Activated CD4-positive, alpha-beta T cell treated with anti-CD3 and anti-CD28 coated beads, Interleukin-2, amount 50 U/mL, for 24 hours (primary cell): Measurements from ENCODE around the gene ZNF827.

Experiments
- DNase-seq, 2 donors: peaks; one replicate each; pipeline ENCODE4 v3.0.0-alpha.2; 2020; ENCODE audit warnings: low read depth in 1 of 2, low spot score in 1 of 2

The ZNF827 gene

GRCh38 chr4:145723336-145723735 is 215.3 kb downstream of the ZNF827 start:
- DNase-seq, result no peak

- DNase-seq, result no peak
Measured at GRCh38 chr4:145722561-145722960, 216.1 kb downstream of the ZNF827 start.

GRCh38 chr4:145720656-145721055 is 218.0 kb downstream of the ZNF827 start:
- DNase-seq, result no peak

DNA sequence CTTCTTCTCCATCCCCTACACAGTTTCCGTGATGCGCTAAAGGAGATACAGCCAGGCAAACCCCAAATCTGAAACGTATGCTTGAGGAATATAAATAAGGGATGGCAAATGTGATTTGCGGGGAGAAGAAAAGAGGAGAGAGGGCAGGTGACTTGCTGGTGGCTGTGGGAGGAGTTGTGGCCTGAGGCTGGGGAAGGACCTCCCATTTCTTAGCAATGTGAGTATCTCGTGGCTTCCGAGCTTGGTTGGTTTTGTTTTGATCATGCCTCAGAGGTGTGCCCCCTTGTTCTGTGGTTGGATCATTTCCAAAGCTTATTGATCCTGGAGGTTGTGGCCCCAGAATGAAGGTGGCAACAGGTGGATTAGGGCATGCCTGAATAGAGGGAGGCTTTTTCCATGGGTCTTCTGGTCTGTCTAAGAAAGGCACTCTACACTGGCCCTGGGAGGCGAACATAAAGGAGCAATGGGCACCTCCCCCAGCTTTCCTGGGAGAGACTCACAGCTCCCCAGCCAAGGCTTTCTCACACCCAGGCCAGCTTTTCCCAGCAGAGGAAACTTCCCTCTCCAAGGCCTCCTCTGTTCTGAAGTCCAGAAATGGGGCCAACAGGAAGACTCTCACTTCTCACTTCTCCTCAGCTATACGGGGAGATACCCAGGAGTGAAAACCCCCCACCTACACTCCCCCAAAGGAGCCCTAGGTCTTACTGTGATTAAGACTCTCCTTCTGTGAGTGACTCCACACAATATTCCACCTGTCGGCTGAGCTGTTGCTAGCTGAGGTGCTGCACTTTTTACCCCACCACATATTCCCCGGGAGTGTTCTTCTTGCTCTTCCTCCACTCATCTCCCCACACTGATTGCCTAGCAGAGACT is 218.6 kb downstream of the ZNF827 start:
- no peak for DNase-seq

GRCh38 chr4:145716661-145717200 is 221.9 kb downstream of the ZNF827 start:
- DNase-seq, result no peak

GRCh38 chr4:145716200-145716599 is 222.4 kb downstream of the ZNF827 start:
- DNase-seq, result no peak

GRCh38 chr4:145709843-145710242 is 228.8 kb downstream of the ZNF827 start:
- no peak for DNase-seq

- no peak for DNase-seq
Measured at GRCh38 chr4:145709336-145709735, 229.3 kb downstream of the ZNF827 start.
